Subcutaneous abdominal adipose tissue (tissue), 5 donors: ENCODE measurements around the gene S100Z.

Experiments used
- H3K27ac ChIP-seq: one replicate; pipeline ENCODE4 v1.7.0; 2013; ENCODE audit warnings: low read depth, mild to moderate bottlenecking, inconsistent platforms, low read length, moderate library complexity
- H3K27me3 ChIP-seq, 5 donors: one replicate each; pipeline ENCODE4 v1.7.0; 2013; ENCODE audit warnings: low read length in 5 of 5, inconsistent platforms in 1 of 5; ENCODE audit not compliant: control insufficient read depth in 5 of 5, insufficient read depth in 4 of 5
- H3K36me3 ChIP-seq, 5 donors: one replicate each; pipeline ENCODE4 v1.7.0; 2013; ENCODE audit warnings: low read length in 5 of 5; ENCODE audit not compliant: control insufficient read depth in 5 of 5, insufficient read depth in 5 of 5
- H3K4me1 ChIP-seq, 5 donors: one replicate each; pipeline ENCODE4 v1.7.0; 2013; ENCODE audit warnings: low read length in 5 of 5, mild to moderate bottlenecking in 3 of 5, moderate library complexity in 1 of 5; ENCODE audit not compliant: control insufficient read depth in 5 of 5, insufficient read depth in 5 of 5
- H3K4me3 ChIP-seq, 5 donors: one replicate each; pipeline ENCODE4 v1.7.0; 2013; ENCODE audit warnings: low read length in 5 of 5, low read depth in 1 of 5
- H3K9ac ChIP-seq, 5 donors: one replicate each; pipeline ENCODE4 v1.7.0; 2013; ENCODE audit warnings: low read length in 5 of 5, mild to moderate bottlenecking in 4 of 5, moderate library complexity in 3 of 5
- H3K9me3 ChIP-seq, 5 donors: one replicate each; pipeline ENCODE4 v1.7.0; 2013; ENCODE audit warnings: low read length in 5 of 5; ENCODE audit not compliant: control insufficient read depth in 5 of 5
- donor health status: healthy.
- donor health status: healthy.
- donor health status: healthy.
- donor health status: healthy.
- donor health status: healthy.

The S100Z gene

GRCh38 chr5:76849419-76850291 is at the start of gene S100Z:
Gene S100Z, plus strand, starts transcription at chr5:76850014. Its CDS starts 25,346 bp downstream, at chr5:76875360.
- Histone ChIP-seq H3K27ac (no peak within 1 kb of the TSS), H3K4me3 (no peak within 1 kb of the TSS), H3K27me3 (peaks cover 0 to 3% (median 0%) of the 10 kb centered on the region in 5 donors), H3K36me3 (no peaks in the 10 kb centered on the region), H3K9ac (no peak within 1 kb of the TSS), H3K4me1 (peaks cover 0 to 19% (median 13%) of the 10 kb centered on the region in 5 donors), H3K9me3 (peaks cover 0 to under 1% (median 0%) of the 10 kb centered on the region in 5 donors)

DNA sequence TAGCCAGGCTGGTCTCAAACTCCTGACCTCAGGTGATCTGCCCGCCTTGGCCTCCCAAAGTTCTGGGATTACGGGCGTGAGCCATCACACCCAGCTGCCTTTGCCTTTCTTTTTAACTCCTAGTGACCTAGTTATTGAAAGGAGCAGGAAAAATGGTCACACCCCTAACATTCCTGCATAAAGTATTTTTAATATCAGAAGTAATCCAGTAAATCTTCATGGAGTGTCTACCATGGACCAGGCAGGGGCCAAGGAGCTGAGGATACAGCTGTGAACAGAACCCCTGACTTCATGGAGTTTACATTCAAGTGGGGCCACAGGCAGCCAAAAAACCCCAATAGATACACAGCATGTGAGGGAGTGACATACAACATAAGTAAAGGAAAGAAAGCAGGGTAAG is 49.2 kb upstream of the S100Z start:
- Histone ChIP-seq H3K4me1 (peaks cover 0 to 2% (median 0%) of the 10 kb centered on the region in 5 donors), H3K27ac (no peak overlapping the region), H3K9ac (no peak overlapping the region), H3K27me3 (no peaks in the 10 kb centered on the region), H3K4me3 (no peak overlapping the region), H3K36me3 (no peaks in the 10 kb centered on the region), H3K9me3 (no peaks in the 10 kb centered on the region)

GRCh38 chr5:76801159-76801802 is 48.5 kb upstream of the S100Z start:
- Histone ChIP-seq H3K9me3 (no peaks in the 10 kb centered on the region), H3K9ac (no peak overlapping the region), H3K27ac (no peak overlapping the region), H3K27me3 (no peaks in the 10 kb centered on the region), H3K4me1 (peaks cover 0 to 2% (median 0%) of the 10 kb centered on the region in 5 donors), H3K36me3 (no peaks in the 10 kb centered on the region), H3K4me3 (no peak overlapping the region)

DNA sequence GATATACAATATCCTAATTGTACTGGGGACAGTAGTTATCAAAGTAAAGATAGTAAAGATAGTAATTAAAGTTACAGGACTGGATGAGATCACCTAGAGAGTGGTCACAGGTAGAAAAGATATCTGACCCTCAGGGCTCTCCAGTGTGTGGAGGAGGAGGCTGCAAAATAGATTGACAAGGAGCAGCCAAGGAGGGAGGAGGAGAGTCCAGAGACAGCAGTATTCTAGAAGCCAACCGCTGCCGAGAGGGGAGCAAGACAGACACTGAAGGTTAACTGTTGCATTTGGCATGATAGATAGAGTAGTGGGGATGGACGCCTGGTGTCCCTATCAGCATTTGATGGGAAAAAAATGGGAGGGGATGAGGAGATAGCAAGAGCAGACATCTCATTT is 48.0 kb upstream of the S100Z start:
- H3K27ac ChIP-seq = no peak overlapping the region

DNA sequence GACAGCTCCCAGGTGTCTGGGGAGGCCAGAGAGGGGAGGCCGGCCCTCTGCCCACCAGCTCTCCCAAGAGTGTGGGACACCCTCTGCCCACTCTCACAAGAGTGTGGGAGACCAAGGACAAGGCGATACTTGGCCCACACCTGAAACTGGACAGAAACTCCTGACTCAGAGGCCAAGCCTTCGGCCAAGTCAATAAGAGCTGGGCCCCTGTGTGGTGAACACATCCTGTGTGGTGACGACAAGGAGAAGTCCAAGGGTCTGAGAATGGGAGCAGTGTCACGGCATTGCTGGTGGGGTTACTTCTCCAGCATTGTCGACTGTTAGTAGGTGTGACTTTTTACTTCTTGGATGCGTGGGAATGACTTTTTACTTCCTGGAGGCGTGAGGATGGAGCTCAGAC is 45.5 kb upstream of the S100Z start:
- Histone ChIP-seq H3K36me3 (no peaks in the 10 kb centered on the region), H3K4me1 (peaks cover 0 to 2% (median 0%) of the 10 kb centered on the region in 5 donors), H3K27me3 (no peaks in the 10 kb centered on the region), H3K9me3 (no peaks in the 10 kb centered on the region), H3K27ac (no peak overlapping the region), H3K4me3 (no peak overlapping the region), H3K9ac (no peak overlapping the region)

More for the DNA sequence above, 48.0 kb upstream of the S100Z start:
- no peak overlapping the region for H3K4me3 ChIP-seq
- H3K4me1 ChIP-seq = peaks cover 0 to 2% (median 0%) of the 10 kb centered on the region in 5 donors
- H3K36me3 ChIP-seq = no peaks in the 10 kb centered on the region
- H3K9me3 ChIP-seq = no peaks in the 10 kb centered on the region
- H3K9ac ChIP-seq = no peak overlapping the region
- no peaks in the 10 kb centered on the region for H3K27me3 ChIP-seq

GRCh38 chr5:76805821-76806505 is 43.9 kb upstream of the S100Z start:
- peaks cover 0 to 2% (median 0%) of the 10 kb centered on the region in 5 donors for H3K4me1 ChIP-seq
- H3K4me3 ChIP-seq = no peak overlapping the region
- no peaks in the 10 kb centered on the region for H3K27me3 ChIP-seq
- no peaks in the 10 kb centered on the region for H3K9me3 ChIP-seq
- H3K36me3 ChIP-seq = no peaks in the 10 kb centered on the region
- H3K9ac ChIP-seq = no peak overlapping the region
- H3K27ac ChIP-seq = no peak overlapping the region

DNA sequence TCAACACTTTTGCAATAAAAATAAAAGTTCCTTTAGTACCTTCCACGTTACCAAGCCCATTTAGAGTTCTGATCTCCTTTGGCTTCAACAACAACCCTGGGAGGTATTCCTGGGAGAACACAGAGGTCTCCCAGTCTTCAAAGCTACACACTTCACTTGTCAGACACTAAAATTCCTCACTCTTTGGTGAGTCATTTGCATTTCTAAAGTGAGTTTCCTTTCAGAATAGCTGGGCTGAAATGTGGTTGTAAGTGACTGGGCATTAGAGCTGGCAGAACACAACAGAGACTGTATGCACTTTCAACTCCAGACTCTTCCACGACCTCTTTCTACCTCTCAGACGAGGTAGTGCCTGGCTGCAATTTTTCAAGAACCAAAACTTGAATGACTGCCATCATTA is 42.5 kb upstream of the S100Z start:
- no peak overlapping the region for H3K4me3 ChIP-seq
- no peaks in the 10 kb centered on the region for H3K36me3 ChIP-seq
- no peak overlapping the region for H3K9ac ChIP-seq
- no peaks in the 10 kb centered on the region for H3K27me3 ChIP-seq
- H3K9me3 ChIP-seq = no peaks in the 10 kb centered on the region
- no peaks in the 10 kb centered on the region for H3K4me1 ChIP-seq
- no peak overlapping the region for H3K27ac ChIP-seq

DNA sequence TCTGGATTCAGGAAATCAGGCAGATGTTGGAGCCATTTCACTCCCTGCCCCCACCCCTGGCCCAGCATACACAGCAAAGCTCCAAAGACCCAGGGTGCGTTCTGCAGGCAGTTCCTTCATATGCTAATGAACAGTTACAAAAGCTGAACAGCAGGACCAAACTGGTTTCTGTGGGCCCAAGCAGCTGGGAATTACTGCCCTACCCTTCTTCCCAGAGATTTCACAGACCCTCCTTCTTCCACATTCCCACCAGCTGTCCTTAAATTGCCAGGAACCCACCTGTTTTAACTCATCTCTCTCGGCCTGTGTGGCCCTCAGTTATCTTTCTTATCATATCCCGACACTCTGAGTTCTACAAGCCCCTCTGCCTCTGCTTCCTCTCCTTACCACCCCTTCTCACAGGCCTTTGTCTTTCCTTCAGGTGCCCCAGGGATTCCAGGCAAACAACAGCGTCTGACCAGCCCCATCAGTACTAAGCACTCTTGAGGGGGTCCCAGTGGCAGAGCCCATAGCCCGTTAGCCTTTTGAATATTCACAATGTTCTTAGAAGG is 41.6 kb upstream of the S100Z start:
- no peak overlapping the region for H3K4me3 ChIP-seq
- no peaks in the 10 kb centered on the region for H3K9me3 ChIP-seq
- no peaks in the 10 kb centered on the region for H3K4me1 ChIP-seq
- H3K36me3 ChIP-seq = no peaks in the 10 kb centered on the region
- no peak overlapping the region for H3K9ac ChIP-seq
- H3K27me3 ChIP-seq = no peaks in the 10 kb centered on the region
- no peak overlapping the region for H3K27ac ChIP-seq

DNA sequence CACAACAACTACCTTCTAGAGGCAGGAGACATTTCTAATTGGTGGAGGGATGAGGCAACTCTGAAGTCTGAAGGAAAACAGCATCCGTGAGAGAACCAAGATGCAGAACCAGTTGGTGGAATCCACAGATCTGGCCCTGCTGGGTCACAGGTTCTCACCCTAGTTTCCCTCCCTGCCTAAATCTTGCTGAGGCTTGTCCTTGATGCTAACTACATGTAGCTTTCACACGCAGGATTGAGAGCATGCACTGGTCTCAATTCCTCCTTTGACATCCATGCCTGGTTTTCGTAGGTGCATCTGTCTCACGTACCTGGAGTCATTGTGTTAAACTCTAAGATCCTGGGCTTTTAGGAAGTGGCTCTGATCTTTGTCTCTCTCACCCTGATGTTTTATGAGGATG is 40.7 kb upstream of the S100Z start:
- Histone ChIP-seq H3K27ac (no peak overlapping the region), H3K36me3 (no peaks in the 10 kb centered on the region), H3K4me3 (no peak overlapping the region)

More for the DNA sequence above, 40.7 kb upstream of the S100Z start:
- Histone ChIP-seq H3K27me3 (no peaks in the 10 kb centered on the region), H3K9ac (no peak overlapping the region), H3K4me1 (no peaks in the 10 kb centered on the region), H3K9me3 (no peaks in the 10 kb centered on the region)
